Transverse colon (tissue), 4 donors: ENCODE results near the gene ROPN1L. TPM values are rescaled to one million over a fixed set of nuclear protein-coding genes. Genes with fewer than 3 reads are reported as not detected.

ENCODE experiments used
- DNase-seq: peaks from one replicate; pipeline ENCODE4 v3.0.0-alpha.2; 2019
- H3K27ac ChIP-seq, 4 donors: fragments of 200-600 bp; sonication (generic); 2 replicates each; pipeline ENCODE4 v1.5.1; 2016 to 2018; ENCODE audit warnings: inconsistent platforms in 4 of 4
- H3K27me3 ChIP-seq: fragments of 200-600 bp; sonication (generic); 2 replicates; pipeline ENCODE4 v1.5.1; 2017; ENCODE audit warnings: inconsistent platforms
- H3K36me3 ChIP-seq, 4 donors: fragments of 200-600 bp; sonication (generic); 2 replicates each; pipeline ENCODE4 v1.5.1; 2017 to 2019; ENCODE audit warnings: inconsistent platforms in 4 of 4
- H3K4me1 ChIP-seq, 4 donors: fragments of 200-600 bp; sonication (generic); 2 replicates each; pipeline ENCODE4 v1.5.1; 2017 to 2020; ENCODE audit warnings: inconsistent platforms in 4 of 4
- H3K4me3 ChIP-seq, 4 donors: fragments of 200-600 bp; sonication (generic); 1 replicate in 1 of 4; 2 replicates in 3 of 4; pipeline versions ENCODE4 v1.5.1 to v1.6.1; 2017 to 2019; ENCODE audit warnings: inconsistent platforms in 4 of 4
- H3K9me3 ChIP-seq, 2 donors: fragments of 200-600 bp; sonication (generic); 2 replicates each; pipeline ENCODE4 v1.5.1; 2017 to 2019; ENCODE audit warnings: inconsistent platforms in 2 of 2
- EP300 ChIP-seq: sonication (generic); formaldehyde crosslinking; IDR thresholded peaks from one replicate; pipeline ENCODE4 v1.6.1; 2017; ENCODE audit warnings: antibody characterized with exemption, low read depth
- POLR2A ChIP-seq: fragments of 450-650 bp; IDR thresholded peaks from one replicate; pipeline ENCODE4 v1.6.1; 2016; ENCODE audit warnings: antibody characterized with exemption, mild to moderate bottlenecking, moderate library complexity
- POLR2AphosphoS5 ChIP-seq, 3 donors: sonication (generic); formaldehyde crosslinking; IDR thresholded peaks; one replicate each; pipeline ENCODE4 v1.6.1; 2016; ENCODE audit warnings: antibody characterized with exemption in 3 of 3
- WGBS, 2 donors: methylation state at CpG; one replicate each; pipeline ENCODE4 v1.1.5; 2018; ENCODE audit warnings: low coverage in 1 of 2; 5-methylcytosine and 5-hydroxymethylcytosine counted together
- in situ Hi-C, 4 donors: fragments of 200-750 bp; cut with MboI; loops; one replicate each; pipeline versions ENCODE4 v1.15.0 to v1.15.1; 2017; ENCODE audit warnings: low sequenced_read_pairs in 3 of 4, low pct_ligation_motif_present in 1 of 4, low pct_unique_long_range_greater_than_20kb in 1 of 4
- intact Hi-C: fragments of 100-400 bp; cut with DNase I; formaldehyde crosslinking; loops from one replicate; pipeline ENCODE4 v1.15.1; 2023; ENCODE audit warnings: low total_unique reads
- total RNA-seq, 4 donors: library from RNA; depleted of rRNA; stranded (reverse); fragments of >200 nt; gene quantifications; one replicate each; pipeline ENCODE4 v1.1.0, GENCODE V29; 2016
- TF ChIP-seq, protein P1 (sequence below), 5 experiments: fragments of 200-600 bp in 3 of 5; fragments of 450-650 bp in 2 of 5; sonication (generic) in 3 of 5; IDR thresholded peaks; 1 replicate in 2 of 5; 2 replicates in 3 of 5; pipeline ENCODE4 v1.5.1; 2016 to 2017; ENCODE audit warnings: antibody characterized with exemption in 5 of 5, inconsistent platforms in 3 of 5, mild to moderate bottlenecking in 2 of 5, moderate library complexity in 1 of 5

The ROPN1L gene
- total RNA-seq, 4 donors from 2014 or later, result 0.32 to 2.6 TPM; not detected in 2

DNA sequence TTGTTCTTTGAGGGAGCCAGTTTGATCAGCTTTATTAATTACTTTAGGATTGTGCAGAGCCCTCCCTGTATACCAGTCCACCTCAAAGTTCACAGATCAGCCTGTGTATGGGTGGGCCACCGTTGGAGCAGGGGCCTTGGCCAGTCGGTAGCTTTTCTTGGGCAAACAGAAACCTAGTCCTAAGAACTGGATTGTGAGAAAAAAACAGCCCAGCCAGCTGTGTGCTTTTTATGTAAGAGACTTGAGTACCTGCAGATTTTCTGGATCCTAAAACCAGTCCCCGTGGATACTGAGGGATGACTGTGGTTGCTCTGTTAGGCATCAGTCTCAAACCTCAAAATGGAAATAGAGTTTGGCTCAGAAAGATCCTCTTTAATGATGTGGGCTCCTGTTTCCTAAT lies 24.8 kb upstream of the ROPN1L start:
- no peak for DNase-seq
- H3K4me3 ChIP-seq, result no peak overlapping the region
- in situ Hi-C loops, result no loop called here
- 95% methylated on average over 3 of the region's 3 CpGs; no CpG with 5 or more reads in 1 of the 2 donors for WGBS, 2 donors
- intact Hi-C loops, result no loop called here
- no peaks in the 10 kb centered on the region for H3K4me1 ChIP-seq
- peaks cover 0 to 67% (median 32%) of the 10 kb centered on the region in 4 donors for H3K36me3 ChIP-seq
- no peak for TF ChIP-seq POLR2AphosphoS5 (IDR thresholded peaks at IDR 0.05)
- TF ChIP-seq POLR2A, result no peak
- TF ChIP-seq, protein P1, sequence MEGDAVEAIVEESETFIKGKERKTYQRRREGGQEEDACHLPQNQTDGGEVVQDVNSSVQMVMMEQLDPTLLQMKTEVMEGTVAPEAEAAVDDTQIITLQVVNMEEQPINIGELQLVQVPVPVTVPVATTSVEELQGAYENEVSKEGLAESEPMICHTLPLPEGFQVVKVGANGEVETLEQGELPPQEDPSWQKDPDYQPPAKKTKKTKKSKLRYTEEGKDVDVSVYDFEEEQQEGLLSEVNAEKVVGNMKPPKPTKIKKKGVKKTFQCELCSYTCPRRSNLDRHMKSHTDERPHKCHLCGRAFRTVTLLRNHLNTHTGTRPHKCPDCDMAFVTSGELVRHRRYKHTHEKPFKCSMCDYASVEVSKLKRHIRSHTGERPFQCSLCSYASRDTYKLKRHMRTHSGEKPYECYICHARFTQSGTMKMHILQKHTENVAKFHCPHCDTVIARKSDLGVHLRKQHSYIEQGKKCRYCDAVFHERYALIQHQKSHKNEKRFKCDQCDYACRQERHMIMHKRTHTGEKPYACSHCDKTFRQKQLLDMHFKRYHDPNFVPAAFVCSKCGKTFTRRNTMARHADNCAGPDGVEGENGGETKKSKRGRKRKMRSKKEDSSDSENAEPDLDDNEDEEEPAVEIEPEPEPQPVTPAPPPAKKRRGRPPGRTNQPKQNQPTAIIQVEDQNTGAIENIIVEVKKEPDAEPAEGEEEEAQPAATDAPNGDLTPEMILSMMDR (IDR thresholded peaks at IDR 0.05), result no peak
- TF ChIP-seq EP300, result no peak
- no peak overlapping the region for H3K27ac ChIP-seq
- no peaks in the 10 kb centered on the region for H3K27me3 ChIP-seq
- H3K9me3 ChIP-seq, result no peaks in the 10 kb centered on the region

DNA sequence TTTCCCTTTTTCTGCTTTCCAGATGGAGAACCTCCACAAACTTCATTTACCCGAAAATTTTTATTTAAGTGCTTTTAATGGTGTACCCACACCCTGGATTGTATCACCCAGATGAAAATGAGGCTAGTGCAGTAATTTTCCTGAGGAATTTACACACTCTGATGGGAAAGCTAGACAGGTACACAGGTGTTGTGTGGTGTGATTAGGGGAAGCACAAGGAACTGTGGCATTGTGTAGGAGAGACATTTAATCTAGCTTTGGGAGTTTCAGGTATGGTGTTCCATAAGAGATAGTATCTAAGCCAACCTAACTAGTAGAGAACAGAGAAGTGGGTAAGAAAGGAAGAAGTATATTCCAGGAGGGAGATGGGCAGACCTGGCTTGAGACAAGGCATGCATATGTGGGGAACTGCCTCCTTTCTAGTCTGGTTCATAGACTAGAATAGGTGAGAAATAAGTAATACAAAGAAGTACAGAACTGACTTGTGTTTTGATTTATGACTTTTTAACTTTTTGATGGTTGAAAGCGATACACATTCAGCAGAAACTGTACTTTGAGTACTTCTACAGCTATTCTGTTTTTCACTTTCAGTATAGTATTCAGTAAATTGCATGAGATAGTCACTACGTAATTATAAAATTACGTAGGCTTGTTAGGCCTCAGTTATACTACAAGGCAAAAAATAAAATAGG lies 22.9 kb upstream of the ROPN1L start:
- H3K36me3 ChIP-seq, result peaks cover 0 to 49% (median 23%) of the 10 kb centered on the region in 4 donors
- no peak overlapping the region for H3K4me3 ChIP-seq
- H3K27ac ChIP-seq, result no peak overlapping the region
- no peaks in the 10 kb centered on the region for H3K9me3 ChIP-seq
- in situ Hi-C loops, result no loop called here
- intact Hi-C loops, result no loop called here
- H3K27me3 ChIP-seq, result no peaks in the 10 kb centered on the region
- TF ChIP-seq, protein P1 (IDR thresholded peaks at IDR 0.05), result no peak
- TF ChIP-seq POLR2AphosphoS5 (IDR thresholded peaks at IDR 0.05) (no peak), POLR2A (no peak), EP300 (no peak)
- DNase-seq, result no peak
- no peaks in the 10 kb centered on the region for H3K4me1 ChIP-seq
- WGBS, 2 donors, result 83 to 84% methylated on average over 4 of the region's 4 CpGs

DNA sequence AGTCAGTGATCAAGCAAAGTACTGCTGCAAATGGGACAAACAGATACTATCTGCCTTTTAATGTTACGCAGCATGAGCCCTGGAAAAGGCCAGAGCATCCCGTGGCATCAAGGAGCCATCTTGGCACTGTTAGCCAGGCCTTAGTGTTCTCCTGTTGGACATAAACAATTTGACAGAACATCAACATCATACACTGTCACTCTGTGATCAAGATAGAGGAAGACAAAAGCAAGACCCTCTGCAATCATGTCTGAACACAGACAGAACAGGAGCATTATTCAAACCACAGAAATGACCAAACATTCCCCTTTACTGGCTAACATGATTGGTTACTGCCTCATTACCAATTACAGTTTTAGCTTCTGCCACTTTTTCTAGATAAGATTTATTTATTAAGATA lies 21.2 kb upstream of the ROPN1L start:
- intact Hi-C loops (no loop called here), in situ Hi-C loops (no loop called here)
- Histone ChIP-seq H3K9me3 (no peaks in the 10 kb centered on the region), H3K27ac (no peak overlapping the region), H3K4me3 (no peak overlapping the region), H3K4me1 (no peaks in the 10 kb centered on the region), H3K36me3 (peaks cover 0 to 45% (median 23%) of the 10 kb centered on the region in 4 donors), H3K27me3 (no peaks in the 10 kb centered on the region)
- 80 to 85% methylated on average over 1 to 2 of the region's 2 CpGs for WGBS, 2 donors
- TF ChIP-seq EP300 (no peak), POLR2A (no peak), POLR2AphosphoS5 (IDR thresholded peaks at IDR 0.05) (no peak)
- TF ChIP-seq, protein P1 (IDR thresholded peaks at IDR 0.05), result no peak
- DNase-seq, result no peak

DNA sequence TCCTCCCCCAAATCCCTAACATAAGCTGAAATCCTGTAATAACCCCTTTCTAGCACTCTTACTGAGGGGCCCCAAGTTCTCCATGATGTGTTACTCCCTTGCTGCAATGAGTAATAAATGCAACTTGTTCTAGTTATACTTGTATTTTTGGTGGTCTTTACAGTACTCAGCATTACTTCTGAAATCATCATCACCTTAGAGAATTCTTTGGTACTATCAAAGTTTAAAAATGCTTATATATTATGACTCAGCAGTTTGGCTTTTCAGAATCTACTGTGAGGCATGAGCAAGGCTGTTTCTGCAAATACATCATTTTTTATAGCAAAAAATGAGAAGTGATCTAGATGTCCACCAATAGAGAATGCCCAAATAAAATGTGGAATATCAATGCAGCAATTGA lies 20.7 kb upstream of the ROPN1L start:
- H3K4me3 ChIP-seq, result no peak overlapping the region
- no peaks in the 10 kb centered on the region for H3K4me1 ChIP-seq
- peaks cover 0 to 45% (median 20%) of the 10 kb centered on the region in 4 donors for H3K36me3 ChIP-seq
- TF ChIP-seq EP300 (no peak), POLR2AphosphoS5 (IDR thresholded peaks at IDR 0.05) (no peak), POLR2A (no peak)
- TF ChIP-seq, protein P1 (IDR thresholded peaks at IDR 0.05), result no peak
- no peaks in the 10 kb centered on the region for H3K27me3 ChIP-seq
- intact Hi-C loops (no loop called here), in situ Hi-C loops (no loop called here)
- DNase-seq, result no peak
- no peaks in the 10 kb centered on the region for H3K9me3 ChIP-seq
- H3K27ac ChIP-seq, result no peak overlapping the region
